ENCODE measurements around the gene CPNE2. TPM values are rescaled to one million over a fixed set of nuclear protein-coding genes. Genes with fewer than 3 reads are reported as not detected.

Gene CPNE2
- total and polyA plus RNA-seq, 4 donors: 38.1 to 76.3 (median 52.2) TPM

DNA sequence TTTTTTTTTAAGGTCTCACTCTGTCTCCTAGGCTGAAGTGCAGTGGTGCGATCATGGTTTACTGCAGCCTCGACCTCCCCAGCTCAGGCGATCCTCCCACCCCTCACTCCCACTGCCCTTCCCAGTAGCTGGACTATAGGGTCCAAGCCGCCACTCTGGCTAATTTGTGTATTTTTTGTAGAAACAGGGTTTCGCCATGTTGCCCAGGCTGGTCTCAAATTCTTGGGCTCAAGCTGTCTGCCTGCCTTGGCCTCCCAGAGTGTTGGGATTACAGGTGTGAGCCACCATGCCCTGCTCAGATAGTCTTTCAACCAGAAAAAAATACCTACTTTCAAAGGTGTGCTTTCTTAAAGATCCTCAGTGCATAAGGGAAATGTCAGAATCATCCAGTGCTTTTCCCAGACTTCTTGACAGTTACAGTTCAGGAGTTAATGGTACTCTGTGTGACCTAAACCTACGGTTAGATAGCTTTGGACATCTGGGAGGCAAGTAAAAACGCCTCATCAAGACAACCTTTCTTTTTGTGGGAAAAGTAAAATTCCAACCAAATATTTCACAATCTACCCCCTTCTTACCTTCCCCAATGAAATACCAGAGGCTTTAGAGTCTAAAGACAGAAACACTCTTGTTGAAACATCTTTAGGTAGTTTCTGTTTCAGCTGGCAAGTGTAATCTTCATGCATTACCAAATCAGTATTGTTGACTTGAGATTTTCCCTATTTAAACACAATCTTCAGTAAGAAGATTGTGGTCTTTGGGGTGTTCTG lies 100.5 kb downstream of the CPNE2 start:
- no peak overlapping the region for H3K27ac ChIP-seq (ENCODE audit: low read depth in 1 of 2, low read length in 1 of 2)

DNA sequence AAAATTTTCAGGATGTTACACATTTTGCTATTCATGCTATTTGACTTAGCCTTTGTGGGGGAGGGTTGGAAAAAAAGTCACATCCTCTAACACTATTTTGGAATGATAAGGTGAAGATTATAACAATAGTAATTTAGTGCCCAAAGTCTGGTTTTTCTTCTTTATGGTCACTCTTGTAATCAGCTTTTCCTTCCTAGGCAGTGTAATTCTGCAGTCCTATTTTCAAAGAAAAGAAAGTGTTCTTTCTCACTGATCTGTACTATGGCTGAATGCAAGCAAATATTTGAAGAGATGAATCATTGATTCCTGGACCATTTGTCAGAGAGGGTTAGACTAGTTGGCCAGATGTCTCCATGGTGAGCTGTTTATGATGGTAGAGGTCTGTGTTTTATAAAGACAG lies 102.1 kb downstream of the CPNE2 start:
- no peaks in the 10 kb centered on the region for H3K9me3 ChIP-seq (ENCODE audit: control insufficient read depth in 4 of 4, insufficient read depth in 3 of 4, low read length in 3 of 4)
- no peak overlapping the region for H3K9ac ChIP-seq (ENCODE audit: insufficient read depth in 1 of 2, low read length in 2 of 2)
- TF ChIP-seq, protein P1, sequence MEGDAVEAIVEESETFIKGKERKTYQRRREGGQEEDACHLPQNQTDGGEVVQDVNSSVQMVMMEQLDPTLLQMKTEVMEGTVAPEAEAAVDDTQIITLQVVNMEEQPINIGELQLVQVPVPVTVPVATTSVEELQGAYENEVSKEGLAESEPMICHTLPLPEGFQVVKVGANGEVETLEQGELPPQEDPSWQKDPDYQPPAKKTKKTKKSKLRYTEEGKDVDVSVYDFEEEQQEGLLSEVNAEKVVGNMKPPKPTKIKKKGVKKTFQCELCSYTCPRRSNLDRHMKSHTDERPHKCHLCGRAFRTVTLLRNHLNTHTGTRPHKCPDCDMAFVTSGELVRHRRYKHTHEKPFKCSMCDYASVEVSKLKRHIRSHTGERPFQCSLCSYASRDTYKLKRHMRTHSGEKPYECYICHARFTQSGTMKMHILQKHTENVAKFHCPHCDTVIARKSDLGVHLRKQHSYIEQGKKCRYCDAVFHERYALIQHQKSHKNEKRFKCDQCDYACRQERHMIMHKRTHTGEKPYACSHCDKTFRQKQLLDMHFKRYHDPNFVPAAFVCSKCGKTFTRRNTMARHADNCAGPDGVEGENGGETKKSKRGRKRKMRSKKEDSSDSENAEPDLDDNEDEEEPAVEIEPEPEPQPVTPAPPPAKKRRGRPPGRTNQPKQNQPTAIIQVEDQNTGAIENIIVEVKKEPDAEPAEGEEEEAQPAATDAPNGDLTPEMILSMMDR (IDR thresholded peaks at IDR 0.05; ENCODE audit: control extremely low read depth, extremely low read depth): no peak
- no peak overlapping the region for H3K4me3 ChIP-seq
- peaks cover 0 to 12% (median 5%) of the 10 kb centered on the region in 5 donors for H3K4me1 ChIP-seq (ENCODE audit: control insufficient read depth in 5 of 5, insufficient read depth in 5 of 5, low read length in 5 of 5)
- ATAC-seq (ENCODE audit: insufficient read depth, low FRiP score) (no peak), DNase-seq (no peak)
- peaks cover 0 to 3% (median 0%) of the 10 kb centered on the region in 4 donors for H3K36me3 ChIP-seq (ENCODE audit: control insufficient read depth in 4 of 4, insufficient read depth in 4 of 4, low read length in 4 of 4)
- peak overlapping the region in 1 of 2 donors; percentile 53 for H3K27ac ChIP-seq (ENCODE audit: low read depth in 1 of 2, low read length in 1 of 2)
- no peaks in the 10 kb centered on the region for H3K27me3 ChIP-seq (ENCODE audit: control insufficient read depth in 3 of 3, insufficient read depth in 3 of 3, low read length in 2 of 3)

More for the DNA sequence above, 100.5 kb downstream of the CPNE2 start:
- ATAC-seq (ENCODE audit: insufficient read depth, low FRiP score) (no peak), DNase-seq (no peak)
- H3K9me3 ChIP-seq (ENCODE audit: control insufficient read depth in 4 of 4, insufficient read depth in 3 of 4, low read length in 3 of 4): no peaks in the 10 kb centered on the region
- TF ChIP-seq, protein P1 (IDR thresholded peaks at IDR 0.05; ENCODE audit: control extremely low read depth, extremely low read depth): no peak
- peaks cover 0 to 4% (median 0%) of the 10 kb centered on the region in 4 donors for H3K36me3 ChIP-seq (ENCODE audit: control insufficient read depth in 4 of 4, insufficient read depth in 4 of 4, low read length in 4 of 4)
- H3K4me3 ChIP-seq: no peak overlapping the region
- 73 to 88% methylated on average over 7 of the region's 7 CpGs for WGBS, 2 donors
- H3K9ac ChIP-seq (ENCODE audit: insufficient read depth in 1 of 2, low read length in 2 of 2): no peak overlapping the region
- peaks cover 2 to 14% (median 5%) of the 10 kb centered on the region in 5 donors for H3K4me1 ChIP-seq (ENCODE audit: control insufficient read depth in 5 of 5, insufficient read depth in 5 of 5, low read length in 5 of 5)
- no peaks in the 10 kb centered on the region for H3K27me3 ChIP-seq (ENCODE audit: control insufficient read depth in 3 of 3, insufficient read depth in 3 of 3, low read length in 2 of 3)

DNA sequence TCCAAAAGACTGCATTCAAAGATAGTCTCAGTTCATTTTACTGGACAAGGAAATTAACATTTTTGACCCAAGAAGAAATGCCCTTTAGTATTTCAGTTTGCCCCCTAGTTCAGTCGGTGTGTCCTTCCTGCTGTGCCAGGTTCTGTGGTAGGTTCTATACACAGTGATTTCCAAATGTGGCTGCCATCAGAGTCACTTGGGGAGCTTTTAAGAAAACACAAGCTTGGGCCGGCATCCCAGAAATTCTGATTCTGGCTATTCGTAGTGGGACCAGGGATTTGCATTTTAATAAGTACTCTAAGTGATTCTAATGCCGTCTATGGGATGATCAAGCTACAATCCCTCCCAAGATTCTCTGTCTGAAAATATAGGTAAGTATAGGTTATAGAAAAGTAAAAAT lies 103.9 kb downstream of the CPNE2 start:
- Histone ChIP-seq H3K4me3 (no peak overlapping the region), H3K27me3 (ENCODE audit: control insufficient read depth in 3 of 3, insufficient read depth in 3 of 3, low read length in 2 of 3) (no peaks in the 10 kb centered on the region), H3K9ac (ENCODE audit: insufficient read depth in 1 of 2, low read length in 2 of 2) (no peak overlapping the region), H3K36me3 (ENCODE audit: control insufficient read depth in 4 of 4, insufficient read depth in 4 of 4, low read length in 4 of 4) (peaks cover 0 to 1% (median 0%) of the 10 kb centered on the region in 4 donors), H3K9me3 (ENCODE audit: control insufficient read depth in 4 of 4, insufficient read depth in 3 of 4, low read length in 3 of 4) (no peaks in the 10 kb centered on the region), H3K27ac (ENCODE audit: low read depth in 1 of 2, low read length in 1 of 2) (no peak overlapping the region), H3K4me1 (ENCODE audit: control insufficient read depth in 5 of 5, insufficient read depth in 5 of 5, low read length in 5 of 5) (peaks cover 0 to 12% (median 2%) of the 10 kb centered on the region in 5 donors)
- 83 to 95% methylated on average over 4 of the region's 4 CpGs for WGBS, 2 donors
- no peak for DNase-seq
- ATAC-seq (ENCODE audit: insufficient read depth, low FRiP score): no peak
- TF ChIP-seq, protein P1 (IDR thresholded peaks at IDR 0.05; ENCODE audit: control extremely low read depth, extremely low read depth): no peak
